Stimulated activated naive B cell treated with anti-CD40 and anti-IgM and Interleukin-4, amounts not matched to agents 10 μg/mL and 1 μg/mL and 100 μg/mL, for 72 hours (primary cell): ENCODE measurements around the gene C10orf71.
A peak's percentile ranks its signal among the peaks of the same experiment; 100 is the strongest.

Experiments
- ATAC-seq, 2 donors: fragments of 150-1000 bp; cut with Tn5 transposase; replicated peaks; 2 replicates each; pipeline ENCODE4 v1.10.0; 2021; ENCODE audit warnings: moderate library complexity in 1 of 2
- DNase-seq: peaks from one replicate; pipeline ENCODE4 v3.0.0; 2021
- H3K27ac Mint-ChIP-seq: one replicate; pipeline ENCODE4 v1.8.0; 2022; ENCODE audit warnings: mild to moderate bottlenecking, mixed read lengths
- H3K27me3 Mint-ChIP-seq, 2 donors: one replicate each; pipeline ENCODE4 v1.8.0; 2022; ENCODE audit warnings: mixed read lengths in 2 of 2
- H3K36me3 Mint-ChIP-seq, 2 donors: one replicate each; pipeline ENCODE4 v1.8.0; 2022; ENCODE audit warnings: mixed read lengths in 2 of 2, mild to moderate bottlenecking in 1 of 2
- H3K4me1 Mint-ChIP-seq, 2 donors: one replicate each; pipeline ENCODE4 v1.8.0; 2022; ENCODE audit warnings: mixed read lengths in 2 of 2, mild to moderate bottlenecking in 1 of 2
- H3K4me3 Mint-ChIP-seq, 2 donors: one replicate each; pipeline ENCODE4 v1.8.0; 2022; ENCODE audit warnings: mild to moderate bottlenecking in 2 of 2, mixed read lengths in 2 of 2, moderate library complexity in 1 of 2
- H3K9me3 Mint-ChIP-seq, 2 donors: one replicate each; pipeline ENCODE4 v1.8.0; 2022; ENCODE audit warnings: mixed read lengths in 2 of 2, mild to moderate bottlenecking in 1 of 2

The C10orf71 gene

DNA sequence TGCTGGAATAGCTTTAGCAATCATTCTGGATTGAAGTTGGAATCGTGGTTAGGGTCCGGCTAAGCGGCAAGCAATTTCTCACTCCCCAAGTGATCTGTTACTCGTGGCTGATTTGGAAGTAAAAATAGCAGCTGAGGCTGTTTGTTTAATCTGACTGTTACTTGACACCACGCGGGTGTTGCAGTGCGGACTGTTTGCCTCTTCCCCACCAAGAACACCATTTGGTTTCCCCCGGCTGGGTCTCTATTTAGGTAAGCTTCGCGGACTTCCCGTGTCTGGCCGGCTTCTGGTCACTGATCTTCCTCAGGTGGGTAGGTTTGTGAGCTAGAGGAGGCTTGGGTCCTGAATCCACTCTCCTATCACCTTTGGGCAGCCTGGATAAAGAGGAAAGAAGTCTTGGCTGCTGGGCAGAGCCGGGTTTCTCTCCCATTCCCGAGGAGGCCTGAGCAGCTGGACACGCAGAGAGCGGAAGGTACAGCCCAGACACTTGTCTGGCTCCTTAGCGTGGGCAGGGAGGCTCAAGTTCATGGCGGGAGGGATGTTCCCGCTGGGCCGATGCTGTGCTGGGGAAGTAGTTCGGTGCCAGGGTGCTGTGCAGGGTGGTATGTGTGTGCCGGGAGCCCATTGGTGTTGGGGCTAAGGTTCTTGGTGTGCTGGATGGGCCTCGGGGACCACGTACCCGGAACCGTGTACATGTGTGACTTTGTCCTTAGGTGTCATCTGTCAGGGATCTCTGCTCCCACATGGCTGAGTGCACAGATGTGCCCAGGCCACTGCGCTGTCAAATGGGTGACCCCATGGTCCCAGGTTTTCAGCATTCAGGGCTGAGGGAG, at the start of gene C10orf71:
TSS of gene C10orf71 (plus strand) at position 188 of the 833 bp plus-strand sequence. CDS start 23,376 bp downstream, outside the sequence.
- DNase-seq: no peak
- Mint-ChIP-seq H3K9me3 (no peaks in the 10 kb centered on the region), H3K36me3 (no peaks in the 10 kb centered on the region), H3K4me1 (peaks cover 16 to 18% of the 10 kb centered on the region in 2 donors), H3K27ac (no peak within 1 kb of the TSS), H3K4me3 (no peak within 1 kb of the TSS), H3K27me3 (no peaks in the 10 kb centered on the region)
- ATAC-seq: peak in 1 of 2 donors; percentile 9

DNA sequence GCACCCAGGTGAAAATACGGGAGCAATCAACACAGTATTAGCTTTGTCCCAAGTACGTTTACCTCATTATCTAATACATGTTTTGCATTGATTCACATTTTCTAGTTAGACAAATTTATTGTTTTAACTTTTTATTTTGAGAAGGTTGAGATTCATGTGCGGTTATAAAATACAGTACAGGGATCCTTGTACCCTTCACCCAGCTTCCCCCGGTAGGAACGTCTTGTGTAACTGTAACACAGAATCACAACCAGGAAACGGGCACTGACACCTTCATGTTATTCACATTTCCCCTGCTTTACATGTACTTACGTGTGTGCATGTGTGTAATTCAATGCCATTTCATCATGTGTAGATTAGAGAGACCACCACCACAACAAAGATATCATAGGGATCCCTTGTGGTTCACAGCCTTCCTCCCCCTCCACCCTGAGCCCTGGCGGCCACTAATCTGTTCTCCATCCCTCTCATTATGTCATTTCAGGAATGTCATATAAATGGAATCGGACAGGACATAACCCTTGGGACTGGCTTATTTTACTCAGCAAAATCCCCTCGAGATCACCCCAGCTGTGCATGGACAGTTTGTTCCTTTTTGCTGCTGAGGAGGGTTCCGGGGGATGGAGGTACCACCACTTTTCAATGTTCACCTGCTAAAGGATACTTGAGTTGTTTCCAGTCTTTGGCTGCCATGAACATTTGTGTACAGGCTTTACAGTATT, 46.5 kb upstream of the C10orf71 start:
- DNase-seq: no peak
- Mint-ChIP-seq H3K4me1 (peaks cover 6 to 7% of the 10 kb centered on the region in 2 donors), H3K27me3 (peaks cover 0 to 6% of the 10 kb centered on the region in 2 donors), H3K9me3 (peaks cover 4 to 6% of the 10 kb centered on the region in 2 donors), H3K4me3 (no peak overlapping the region), H3K36me3 (peaks cover 0 to 3% of the 10 kb centered on the region in 2 donors), H3K27ac (no peak overlapping the region)
- no peak for ATAC-seq

GRCh38 chr10:49253340-49253906, 45.5 kb upstream of the C10orf71 start:
- peaks cover 0 to 1% of the 10 kb centered on the region in 2 donors for H3K9me3 Mint-ChIP-seq

DNA sequence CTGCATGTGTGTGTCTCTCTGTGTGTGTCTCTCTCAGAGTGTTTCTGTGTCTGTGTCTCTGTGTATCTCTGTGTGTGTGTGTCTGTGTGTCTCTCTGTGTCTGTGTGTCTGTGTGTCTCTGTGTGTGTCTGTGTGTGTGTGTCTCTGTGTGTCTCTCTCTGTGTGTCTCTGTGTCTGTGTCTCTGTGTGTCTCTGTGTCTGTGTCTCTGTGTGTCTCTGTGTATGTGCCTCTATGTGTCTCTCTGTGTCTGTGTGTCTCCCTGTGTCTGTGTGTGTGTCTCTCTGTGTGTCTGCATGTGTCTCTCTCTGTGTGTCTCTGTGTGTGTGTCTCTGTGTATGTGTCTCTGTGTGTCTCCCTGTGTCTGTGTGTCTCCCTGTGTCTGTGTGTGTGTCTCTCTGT, 44.8 kb upstream of the C10orf71 start:
- DNase-seq: no peak
- ATAC-seq: no peak
- Mint-ChIP-seq H3K4me1 (peaks cover 6 to 7% of the 10 kb centered on the region in 2 donors), H3K27me3 (no peaks in the 10 kb centered on the region), H3K4me3 (no peak overlapping the region), H3K36me3 (no peaks in the 10 kb centered on the region), H3K9me3 (no peaks in the 10 kb centered on the region), H3K27ac (no peak overlapping the region)

More at GRCh38 chr10:49253340-49253906, 45.5 kb upstream of the C10orf71 start:
- DNase-seq: no peak
- H3K4me3 Mint-ChIP-seq: no peak overlapping the region
- no peak overlapping the region for H3K27ac Mint-ChIP-seq
- peaks cover 0 to 1% of the 10 kb centered on the region in 2 donors for H3K27me3 Mint-ChIP-seq
- ATAC-seq: no peak
- H3K4me1 Mint-ChIP-seq: peaks cover 6 to 7% of the 10 kb centered on the region in 2 donors
- H3K36me3 Mint-ChIP-seq: no peaks in the 10 kb centered on the region

DNA sequence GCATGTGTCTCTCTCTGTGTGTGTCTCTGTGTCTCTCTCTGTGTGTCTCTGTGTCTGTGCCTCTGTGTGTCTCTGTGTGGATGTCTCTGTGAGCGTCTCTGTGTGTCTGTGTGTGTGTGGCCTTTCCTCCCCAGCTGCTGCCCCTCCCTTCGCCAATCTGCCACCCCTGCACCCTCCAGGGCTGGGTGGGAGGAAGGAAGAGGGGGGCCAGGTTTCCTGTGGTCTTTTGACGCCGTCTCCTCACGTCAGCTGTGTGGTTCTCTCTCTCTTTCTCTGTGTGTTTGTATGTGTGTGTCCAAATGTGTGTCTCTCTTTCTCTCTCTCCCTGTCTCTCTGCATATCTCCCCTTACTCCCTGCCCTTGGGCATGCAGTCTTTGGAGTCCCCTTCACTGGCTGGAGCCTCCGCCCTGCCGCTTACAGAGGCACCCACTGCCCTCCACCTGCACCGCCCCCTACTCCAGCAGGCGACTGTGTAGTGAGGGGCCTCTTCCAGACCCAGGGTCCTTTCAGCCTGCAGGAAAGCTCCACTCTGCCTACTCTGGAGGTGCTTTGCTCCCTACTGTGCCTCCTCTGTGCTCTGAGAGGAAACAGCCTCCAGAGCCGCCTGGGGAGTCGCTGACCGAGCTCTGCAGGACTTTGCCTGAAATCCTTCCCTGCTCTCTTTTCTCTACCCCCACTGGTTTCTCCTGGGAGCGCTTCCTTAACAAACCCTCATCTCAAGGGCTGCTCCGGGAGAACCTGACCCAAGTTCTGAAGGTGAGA, 44.2 kb upstream of the C10orf71 start:
- ATAC-seq (peak; percentile 50 to 59), DNase-seq (no peak)
- Mint-ChIP-seq H3K27me3 (no peaks in the 10 kb centered on the region), H3K4me1 (peaks cover 6 to 7% of the 10 kb centered on the region in 2 donors), H3K27ac (no peak overlapping the region), H3K9me3 (no peaks in the 10 kb centered on the region), H3K36me3 (no peaks in the 10 kb centered on the region), H3K4me3 (no peak overlapping the region)

DNA sequence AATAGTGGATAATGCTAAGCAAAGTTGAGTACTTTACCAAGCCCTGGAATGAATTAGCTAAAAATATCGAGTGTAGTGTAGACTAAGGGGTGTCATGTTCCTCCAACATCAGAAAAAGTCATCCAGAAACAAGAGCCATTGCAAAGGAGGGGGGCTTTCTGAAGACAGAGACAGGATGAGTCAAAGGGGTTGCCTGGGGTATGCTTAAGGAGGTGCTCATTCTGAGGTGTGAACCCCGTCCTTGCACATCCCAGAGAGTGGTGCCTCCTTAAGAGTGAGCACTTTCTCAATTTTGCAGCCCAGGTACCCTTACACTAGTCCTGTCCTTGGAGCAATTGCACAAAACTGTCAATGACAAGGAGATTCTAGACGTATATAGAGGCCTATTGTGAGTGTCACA, 43.1 kb upstream of the C10orf71 start:
- Mint-ChIP-seq H3K4me1 (peaks cover 6 to 7% of the 10 kb centered on the region in 2 donors), H3K4me3 (no peak overlapping the region), H3K27me3 (no peaks in the 10 kb centered on the region), H3K36me3 (no peaks in the 10 kb centered on the region), H3K27ac (no peak overlapping the region), H3K9me3 (no peaks in the 10 kb centered on the region)
- DNase-seq (no peak), ATAC-seq (no peak)

- peaks cover 6 to 7% of the 10 kb centered on the region in 2 donors for H3K4me1 Mint-ChIP-seq
- peak; percentile 91 for ATAC-seq
- H3K27ac Mint-ChIP-seq: no peak overlapping the region
- no peaks in the 10 kb centered on the region for H3K9me3 Mint-ChIP-seq
- H3K4me3 Mint-ChIP-seq: no peak overlapping the region
- no peaks in the 10 kb centered on the region for H3K36me3 Mint-ChIP-seq
- DNase-seq: peak; percentile 23
- H3K27me3 Mint-ChIP-seq: no peaks in the 10 kb centered on the region
These were observed 41.8 kb upstream of the C10orf71 start for GRCh38 chr10:49257154-49257553.

DNA sequence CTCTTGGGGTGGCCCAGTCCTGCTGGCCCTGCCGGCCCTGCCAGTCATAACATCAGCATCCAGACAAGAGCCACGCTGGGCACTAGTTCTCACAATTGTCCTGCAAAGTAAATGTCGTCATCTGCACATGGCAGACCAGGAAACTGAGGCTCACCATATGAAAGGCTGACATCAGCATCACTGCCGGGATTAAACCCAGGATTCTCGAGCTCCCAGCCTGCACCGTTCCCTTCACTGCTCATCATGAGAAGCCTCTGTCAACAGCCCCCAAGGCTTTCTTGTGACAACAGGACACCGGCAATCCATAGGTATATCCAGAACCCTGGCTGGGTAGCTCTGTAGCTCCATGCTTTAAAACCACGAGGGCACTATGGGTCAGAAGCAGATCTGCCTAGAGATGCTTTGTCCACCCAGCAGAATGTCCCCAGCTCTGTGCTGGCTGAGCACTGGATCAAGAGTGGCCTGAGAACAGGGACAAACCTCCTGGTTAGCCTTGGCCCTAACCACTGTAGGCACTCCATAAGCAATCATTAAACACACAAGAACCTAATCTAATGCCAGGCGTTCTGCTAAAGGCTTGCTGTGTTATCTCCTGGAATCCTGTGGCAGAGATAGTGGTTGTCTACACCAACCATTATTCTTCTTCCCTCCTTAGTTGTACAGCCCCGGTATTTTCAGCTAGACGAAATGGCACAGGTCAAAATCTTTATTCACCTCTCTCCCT, 41.2 kb upstream of the C10orf71 start:
- H3K4me1 Mint-ChIP-seq: peaks cover 5 to 6% of the 10 kb centered on the region in 2 donors
- H3K27ac Mint-ChIP-seq: no peak overlapping the region
- no peak for DNase-seq
- H3K27me3 Mint-ChIP-seq: no peaks in the 10 kb centered on the region
- ATAC-seq: no peak
- no peak overlapping the region for H3K4me3 Mint-ChIP-seq
- no peaks in the 10 kb centered on the region for H3K36me3 Mint-ChIP-seq
- H3K9me3 Mint-ChIP-seq: no peaks in the 10 kb centered on the region

DNA sequence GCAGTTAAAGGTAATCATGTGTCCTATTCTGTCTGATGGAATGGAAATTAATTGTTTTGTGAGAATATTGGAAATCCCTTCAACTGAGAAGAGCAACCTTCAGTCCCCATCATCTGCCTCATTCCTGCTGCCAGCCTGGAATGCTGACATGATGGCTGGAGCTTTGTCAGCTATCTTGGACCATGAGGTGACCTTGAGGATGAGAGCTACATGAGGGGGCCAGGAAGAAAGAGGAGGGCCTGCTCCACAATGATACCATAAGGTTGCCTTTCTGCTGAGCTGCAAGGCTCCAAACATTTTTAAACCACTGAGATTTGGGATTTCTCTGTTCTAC, 40.7 kb upstream of the C10orf71 start:
- no peak for DNase-seq
- Mint-ChIP-seq H3K4me1 (peaks cover 5 to 6% of the 10 kb centered on the region in 2 donors), H3K27ac (no peak overlapping the region), H3K9me3 (no peaks in the 10 kb centered on the region), H3K36me3 (no peaks in the 10 kb centered on the region), H3K27me3 (no peaks in the 10 kb centered on the region), H3K4me3 (no peak overlapping the region)
- no peak for ATAC-seq

- ATAC-seq: no peak
- H3K9me3 Mint-ChIP-seq: peaks cover 9 to 15% of the 10 kb centered on the region in 2 donors
- H3K27ac Mint-ChIP-seq: no peak overlapping the region
- peaks cover 4 to 5% of the 10 kb centered on the region in 2 donors for H3K27me3 Mint-ChIP-seq
- H3K4me3 Mint-ChIP-seq: no peak overlapping the region
- H3K36me3 Mint-ChIP-seq: peaks cover 4 to 7% of the 10 kb centered on the region in 2 donors
- peaks cover 4 to 6% of the 10 kb centered on the region in 2 donors for H3K4me1 Mint-ChIP-seq
- DNase-seq: no peak
These were observed 38.2 kb upstream of the C10orf71 start for GRCh38 chr10:49260644-49261296.

DNA sequence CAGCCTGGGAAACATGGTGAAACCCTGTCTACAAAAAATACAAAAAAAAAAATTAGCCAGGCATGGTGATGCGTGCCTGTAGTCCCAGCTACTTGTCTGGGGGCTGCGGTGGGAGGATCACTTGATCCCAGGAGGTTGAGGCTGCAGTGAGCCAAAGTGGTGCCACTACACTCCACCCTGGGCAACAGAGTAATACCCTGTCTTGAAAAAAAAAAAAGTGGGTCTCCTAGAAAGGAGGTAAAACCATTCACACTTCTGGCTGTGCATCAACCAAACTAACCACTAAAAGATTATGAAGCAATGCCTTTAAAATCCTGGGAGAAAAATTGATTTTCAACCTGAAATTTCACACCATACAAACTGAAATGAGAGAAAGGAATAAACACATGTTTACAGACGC, 35.4 kb upstream of the C10orf71 start:
- Mint-ChIP-seq H3K4me3 (no peak overlapping the region), H3K27ac (no peak overlapping the region), H3K4me1 (no peaks in the 10 kb centered on the region), H3K27me3 (peaks cover 7 to 9% of the 10 kb centered on the region in 2 donors), H3K9me3 (peaks cover 21 to 25% of the 10 kb centered on the region in 2 donors), H3K36me3 (peaks cover 10 to 15% of the 10 kb centered on the region in 2 donors)
- DNase-seq (no peak), ATAC-seq (no peak)

DNA sequence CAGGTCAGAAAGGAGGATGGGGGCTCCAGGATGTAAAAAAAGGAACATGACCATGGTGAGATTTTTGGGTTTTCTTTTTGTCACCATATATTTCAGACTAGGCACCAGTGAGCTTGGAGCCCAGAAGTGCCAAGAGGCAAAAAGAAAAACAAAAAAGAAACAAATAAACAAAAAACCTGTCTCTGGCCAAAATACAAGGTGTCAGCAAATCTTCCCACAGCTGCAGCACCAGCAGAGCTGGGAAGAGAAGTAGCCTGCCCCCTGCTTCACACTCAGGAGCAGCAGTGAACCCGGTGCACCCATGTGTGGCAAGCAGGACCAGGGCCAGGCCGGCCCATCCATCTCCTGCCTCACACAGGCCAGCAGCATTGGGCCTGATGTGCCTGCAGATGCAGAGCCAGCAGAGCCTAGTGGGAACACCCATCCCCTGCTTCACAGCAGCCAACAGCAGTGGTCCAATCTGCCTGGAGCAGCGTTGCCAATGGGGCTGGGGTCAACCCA, 34.7 kb upstream of the C10orf71 start:
- Mint-ChIP-seq H3K27me3 (peaks cover 7 to 9% of the 10 kb centered on the region in 2 donors), H3K27ac (no peak overlapping the region), H3K9me3 (peaks cover 21 to 25% of the 10 kb centered on the region in 2 donors), H3K4me3 (no peak overlapping the region), H3K36me3 (peaks cover 10 to 15% of the 10 kb centered on the region in 2 donors), H3K4me1 (no peaks in the 10 kb centered on the region)
- DNase-seq (no peak), ATAC-seq (no peak)

- Mint-ChIP-seq H3K36me3 (peaks cover 10 to 15% of the 10 kb centered on the region in 2 donors), H3K9me3 (peaks cover 21 to 25% of the 10 kb centered on the region in 2 donors), H3K4me3 (no peak overlapping the region), H3K27me3 (peaks cover 12 to 14% of the 10 kb centered on the region in 2 donors), H3K27ac (no peak overlapping the region), H3K4me1 (peaks cover 2 to 4% of the 10 kb centered on the region in 2 donors)
- DNase-seq (no peak), ATAC-seq (no peak)
These were observed 33.1 kb upstream of the C10orf71 start for GRCh38 chr10:49265885-49266284.
